HG03097 (cell line): ENCODE measurements around the gene MASP1.
"Not testable (repeated sequence)": the region's sequence is repeated elsewhere in the genome, so short reads cannot be mapped to it uniquely, and the experiment has no call there.

ENCODE experiments used
- ATAC-seq: cut with Tn5 transposase; IDR thresholded peaks from one replicate; pipeline ENCODE4 v1.9.1; 2021; ENCODE audit not compliant: unreplicated experiment, low FRiP score

Gene MASP1

DNA sequence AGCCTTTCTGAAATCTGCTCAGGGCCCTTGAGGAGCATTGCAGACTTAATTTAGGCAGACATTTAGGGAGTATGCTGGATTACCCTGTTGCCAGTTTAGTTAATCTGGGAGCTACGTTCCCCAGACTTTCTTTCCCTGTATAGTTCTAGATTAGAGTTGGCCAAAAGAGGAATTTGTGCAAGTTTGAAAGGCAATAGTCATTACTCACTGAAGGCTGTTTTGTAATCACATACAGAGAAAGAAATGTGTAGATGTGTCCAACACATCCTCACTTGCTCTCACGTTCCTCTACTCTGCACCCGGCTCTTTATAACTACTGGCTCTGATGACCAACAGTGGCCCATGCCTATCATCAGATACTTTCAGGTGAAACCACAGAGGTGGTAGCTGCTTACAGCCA is 24.2 kb downstream of the MASP1 start:
- ATAC-seq = no peak

- ATAC-seq = no peak
Observed at GRCh38 chr3:187266691-187267090, 24.8 kb downstream of the MASP1 start.

- ATAC-seq = no peak
Observed at GRCh38 chr3:187265461-187265955, 26.0 kb downstream of the MASP1 start.

DNA sequence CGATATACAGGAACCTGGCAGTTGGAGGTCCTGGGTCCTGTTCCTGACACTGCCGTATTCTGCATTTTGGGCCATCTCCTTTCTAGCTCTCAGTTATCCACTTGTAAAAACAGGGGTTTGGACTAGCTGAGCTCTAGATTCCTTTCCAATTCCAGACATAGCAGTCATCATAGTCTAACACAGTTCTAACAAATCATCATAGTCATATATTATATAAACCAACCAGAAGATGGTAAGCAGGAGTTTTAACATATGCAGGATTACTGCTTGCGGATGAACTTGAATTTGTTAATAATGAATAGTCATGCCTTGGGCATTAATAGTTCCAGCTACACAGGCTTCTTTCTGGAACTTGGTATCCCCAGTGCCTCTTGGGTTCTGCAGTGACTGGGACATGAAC is 26.6 kb downstream of the MASP1 start:
- ATAC-seq = no peak

GRCh38 chr3:187264021-187264420 is 27.5 kb downstream of the MASP1 start:
- ATAC-seq = no peak

DNA sequence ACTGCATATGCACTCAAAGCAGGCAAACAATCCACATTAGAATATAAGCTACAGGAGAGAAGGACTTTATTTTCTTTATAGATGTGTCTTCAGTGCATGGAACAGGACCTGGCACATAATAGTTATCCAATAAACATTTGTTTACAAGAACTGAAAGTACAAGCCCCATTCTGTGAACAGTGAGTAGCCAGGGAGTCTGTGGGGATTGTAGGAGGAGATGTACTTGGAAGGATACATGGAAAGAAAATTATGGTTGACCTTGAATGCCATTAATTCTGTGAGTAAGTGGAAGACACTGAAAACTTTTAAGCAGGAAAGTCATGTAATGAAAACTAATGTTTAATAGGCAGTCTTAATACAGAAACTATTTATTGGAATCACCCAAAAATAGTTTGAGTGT is 28.3 kb downstream of the MASP1 start:
- ATAC-seq = no peak

DNA sequence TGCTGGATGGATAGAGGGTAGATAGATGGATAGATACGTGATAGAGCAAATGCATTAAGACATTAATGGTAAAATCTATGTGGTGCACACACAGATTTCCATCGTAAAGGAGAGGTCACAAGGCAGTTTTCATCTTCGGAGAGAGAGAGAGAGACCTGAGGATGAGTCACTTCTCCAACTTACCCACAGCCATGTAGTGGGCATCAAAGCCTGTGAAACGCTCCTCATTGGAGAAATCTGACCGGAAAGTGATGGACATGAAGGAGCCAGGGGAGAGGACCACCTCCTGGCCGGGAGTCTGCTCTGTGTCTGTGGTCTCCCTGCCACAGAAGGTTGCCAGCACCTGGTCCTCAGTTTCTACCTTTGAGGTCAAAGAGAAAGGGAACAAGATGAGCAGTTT is 29.2 kb downstream of the MASP1 start:
- ATAC-seq = no peak

DNA sequence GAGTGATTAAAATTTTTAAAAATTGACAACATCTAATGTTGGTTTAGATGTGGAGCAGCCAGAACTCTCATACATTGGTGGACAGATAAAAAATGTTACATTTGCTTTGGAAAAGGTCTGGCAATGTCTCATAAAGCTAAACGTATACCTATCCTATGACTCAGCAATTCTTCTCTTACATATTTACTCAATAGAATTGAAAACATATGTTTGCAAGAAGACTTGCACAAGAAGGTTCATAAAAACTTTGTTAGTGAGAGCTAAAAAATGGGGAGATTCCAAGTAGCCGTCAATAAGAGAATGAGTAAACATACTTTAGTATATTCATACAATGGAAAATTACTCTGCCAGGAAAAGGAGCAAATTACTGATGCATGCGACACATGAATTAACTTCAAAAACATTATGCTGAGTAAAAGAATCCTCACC is 30.0 kb downstream of the MASP1 start:
- no peak for ATAC-seq

- no peak for ATAC-seq
Observed at GRCh38 chr3:187259171-187259570, 32.4 kb downstream of the MASP1 start.

DNA sequence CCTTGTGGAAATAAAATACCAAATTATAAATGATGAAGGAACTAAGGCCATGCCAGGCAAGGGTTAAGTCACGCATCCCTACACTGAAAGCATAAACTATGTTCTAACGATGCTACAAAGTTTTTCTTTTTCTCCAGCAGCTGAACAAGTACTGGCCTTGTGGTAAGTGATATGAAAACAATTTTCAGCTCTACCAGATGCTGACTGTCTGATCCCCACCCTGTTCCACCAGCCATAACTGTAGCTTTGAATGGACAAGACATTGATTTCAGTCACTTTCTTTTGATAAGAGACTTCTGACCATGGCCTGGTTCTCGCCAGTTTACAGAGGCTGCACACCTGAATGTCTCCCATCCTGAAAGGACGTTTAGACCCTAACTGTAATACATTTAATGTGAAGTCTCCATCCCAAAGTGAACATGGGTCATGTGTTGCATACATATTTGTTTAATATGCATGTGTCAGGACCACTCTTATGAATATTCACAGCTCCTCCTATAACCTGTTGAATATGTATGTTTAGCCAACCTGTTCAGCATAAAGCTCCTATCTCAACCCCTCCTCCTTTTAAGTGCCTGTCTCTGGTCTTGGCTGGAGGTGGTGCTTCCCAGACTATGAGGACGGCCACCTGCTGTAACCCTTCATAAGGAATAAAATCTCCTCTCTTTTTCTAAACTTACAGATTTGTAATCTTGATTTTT is 33.4 kb downstream of the MASP1 start:
- ATAC-seq = no peak

- ATAC-seq = no peak
Observed at GRCh38 chr3:187257471-187257870, 34.1 kb downstream of the MASP1 start.

GRCh38 chr3:187256051-187256616 is 35.4 kb downstream of the MASP1 start:
- ATAC-seq = no peak

DNA sequence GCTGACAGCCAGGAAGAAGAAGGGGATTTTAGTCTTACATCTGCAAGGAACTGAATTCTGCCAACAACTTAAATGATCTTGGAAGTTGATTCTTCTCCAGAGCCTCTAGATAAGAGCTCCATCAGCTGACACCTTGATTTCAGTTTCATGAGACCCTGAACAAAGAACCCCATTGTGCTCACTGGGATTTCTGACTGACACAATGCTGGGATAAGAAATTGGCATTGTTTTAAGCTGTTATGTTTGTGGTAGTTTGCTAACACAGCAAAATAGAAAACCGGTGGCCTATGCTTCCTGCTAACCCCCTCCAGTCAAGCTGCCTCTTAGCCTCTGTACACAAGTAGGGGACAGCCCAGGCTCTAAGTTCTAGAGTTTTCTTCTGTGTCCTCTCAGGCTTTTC is 36.2 kb downstream of the MASP1 start:
- ATAC-seq = no peak

- ATAC-seq = no peak
Observed at GRCh38 chr3:187252311-187252710, 39.2 kb downstream of the MASP1 start.

- no peak for ATAC-seq
Observed at GRCh38 chr3:187251599-187251998, 39.9 kb downstream of the MASP1 start.

- no peak for ATAC-seq
Observed at GRCh38 chr3:187247398-187247797, 44.1 kb downstream of the MASP1 start.

GRCh38 chr3:187243933-187244524 is 47.5 kb downstream of the MASP1 start:
- ATAC-seq = no peak

- ATAC-seq = no peak
Observed at GRCh38 chr3:187242900-187243299, 48.6 kb downstream of the MASP1 start.

DNA sequence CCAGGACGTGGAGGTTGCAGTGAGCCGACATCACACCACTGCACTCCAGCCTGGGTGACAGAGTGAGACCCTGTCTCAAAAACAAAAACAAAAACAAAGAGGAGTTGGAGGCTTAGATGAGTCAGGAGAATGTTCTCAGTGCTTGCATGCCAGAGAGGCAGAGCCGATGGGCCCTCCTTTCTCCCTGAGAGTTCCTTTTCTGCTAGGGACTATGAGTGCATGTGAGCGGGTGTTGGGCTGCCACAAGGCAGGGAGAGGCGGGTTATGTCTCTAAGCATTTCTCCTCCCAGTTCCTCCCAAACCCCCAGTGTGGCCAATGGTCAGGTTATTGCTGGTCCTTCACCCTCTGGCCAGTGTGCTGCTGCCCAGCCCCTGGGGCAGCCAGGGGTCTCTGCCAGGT is 49.1 kb downstream of the MASP1 start:
- no peak for ATAC-seq

- ATAC-seq = not testable (repeated sequence)
Observed at GRCh38 chr3:187238835-187239234, 52.7 kb downstream of the MASP1 start.

DNA sequence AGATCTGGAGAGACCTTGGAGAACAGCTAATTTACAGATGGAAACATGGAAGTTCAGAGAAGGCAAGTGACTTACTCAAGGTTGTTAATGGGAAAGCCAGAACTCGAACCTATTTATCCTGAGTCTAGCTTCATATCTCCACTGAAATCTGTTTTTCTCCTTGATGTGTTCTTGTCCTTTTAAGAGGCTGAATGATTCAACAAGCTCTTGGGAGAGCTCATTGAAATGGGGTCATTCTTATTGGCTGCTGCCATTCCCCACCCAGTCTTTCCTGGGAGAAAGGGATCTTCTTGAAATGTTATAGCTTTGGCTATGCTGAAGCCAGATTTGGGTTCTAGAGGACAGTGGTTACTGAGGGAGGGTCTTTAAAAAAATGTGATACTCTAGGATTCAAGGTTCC is 53.3 kb downstream of the MASP1 start:
- ATAC-seq = no peak

GRCh38 chr3:187237741-187238140 is 53.8 kb downstream of the MASP1 start:
- ATAC-seq = no peak
